ENCODE measurements around the gene ITGB7. TPM values are rescaled to one million over a fixed set of nuclear protein-coding genes. Genes with fewer than 3 reads are reported as not detected.
"Not testable (repeated sequence)": the region's sequence is repeated elsewhere in the genome, so short reads cannot be mapped to it uniquely, and the experiment has no call there.

Gene ITGB7
- total RNA-seq, 1 donor, result 49.8 TPM

GRCh38 chr12:53214687-53215455 lies 7.8 kb upstream of the ITGB7 start:
- Histone ChIP-seq H3K4me3 (ENCODE audit: low read length) (no peak overlapping the region), H3K4me1 (ENCODE audit: insufficient read depth, low read length) (peaks cover 57% of the 10 kb centered on the region), H3K9me3 (ENCODE audit: low read depth, low read length) (no peaks in the 10 kb centered on the region), H3K27me3 (ENCODE audit: insufficient read depth, low read length) (no peaks in the 10 kb centered on the region)

GRCh38 chr12:53214221-53214620 lies 7.2 kb upstream of the ITGB7 start:
- H3K27me3 ChIP-seq (ENCODE audit: insufficient read depth, low read length), result no peaks in the 10 kb centered on the region
- H3K4me1 ChIP-seq (ENCODE audit: insufficient read depth, low read length), result peaks cover 57% of the 10 kb centered on the region
- H3K9me3 ChIP-seq (ENCODE audit: low read depth, low read length), result no peaks in the 10 kb centered on the region
- H3K4me3 ChIP-seq (ENCODE audit: low read length), result no peak overlapping the region

- Histone ChIP-seq H3K9me3 (ENCODE audit: low read depth, low read length) (no peaks in the 10 kb centered on the region), H3K4me3 (ENCODE audit: low read length) (no peak overlapping the region), H3K4me1 (ENCODE audit: insufficient read depth, low read length) (peaks cover 58% of the 10 kb centered on the region), H3K27me3 (ENCODE audit: insufficient read depth, low read length) (no peaks in the 10 kb centered on the region)
Observed at GRCh38 chr12:53213348-53213747, 6.3 kb upstream of the ITGB7 start.

GRCh38 chr12:53212931-53213330 lies 5.9 kb upstream of the ITGB7 start:
- Histone ChIP-seq H3K9me3 (ENCODE audit: low read depth, low read length) (no peaks in the 10 kb centered on the region), H3K4me1 (ENCODE audit: insufficient read depth, low read length) (peaks cover 58% of the 10 kb centered on the region), H3K27me3 (ENCODE audit: insufficient read depth, low read length) (no peaks in the 10 kb centered on the region), H3K4me3 (ENCODE audit: low read length) (no peak overlapping the region)

- no peaks in the 10 kb centered on the region for H3K9me3 ChIP-seq (ENCODE audit: low read depth, low read length)
- H3K4me3 ChIP-seq (ENCODE audit: low read length), result no peak overlapping the region
- no peaks in the 10 kb centered on the region for H3K27me3 ChIP-seq (ENCODE audit: insufficient read depth, low read length)
- peaks cover 58% of the 10 kb centered on the region for H3K4me1 ChIP-seq (ENCODE audit: insufficient read depth, low read length)
Observed at GRCh38 chr12:53211476-53212381, 4.7 kb upstream of the ITGB7 start.

- Histone ChIP-seq H3K4me3 (ENCODE audit: low read length) (no peak overlapping the region), H3K9me3 (ENCODE audit: low read depth, low read length) (no peaks in the 10 kb centered on the region), H3K4me1 (ENCODE audit: insufficient read depth, low read length) (peaks cover 58% of the 10 kb centered on the region), H3K27me3 (ENCODE audit: insufficient read depth, low read length) (no peaks in the 10 kb centered on the region)
Observed at GRCh38 chr12:53210843-53211242, 3.8 kb upstream of the ITGB7 start.

GRCh38 chr12:53208877-53209463 lies 1.9 kb upstream of the ITGB7 start:
- H3K4me1 ChIP-seq (ENCODE audit: insufficient read depth, low read length), result peaks cover 73% of the 10 kb centered on the region
- no peaks in the 10 kb centered on the region for H3K9me3 ChIP-seq (ENCODE audit: low read depth, low read length)
- H3K4me3 ChIP-seq (ENCODE audit: low read length), result peak overlapping the region; percentile 42
- no peaks in the 10 kb centered on the region for H3K27me3 ChIP-seq (ENCODE audit: insufficient read depth, low read length)

GRCh38 chr12:53208435-53208834 lies 1.4 kb upstream of the ITGB7 start:
- H3K4me3 ChIP-seq (ENCODE audit: low read length), result no peak overlapping the region
- peaks cover 75% of the 10 kb centered on the region for H3K4me1 ChIP-seq (ENCODE audit: insufficient read depth, low read length)
- no peaks in the 10 kb centered on the region for H3K27me3 ChIP-seq (ENCODE audit: insufficient read depth, low read length)

GRCh38 chr12:53205747-53206419 lies 1.2 kb downstream of the ITGB7 start:
- Histone ChIP-seq H3K4me3 (ENCODE audit: low read length) (peak overlapping the region; percentile 54), H3K27me3 (ENCODE audit: insufficient read depth, low read length) (no peaks in the 10 kb centered on the region), H3K9me3 (ENCODE audit: low read depth, low read length) (no peaks in the 10 kb centered on the region), H3K4me1 (ENCODE audit: insufficient read depth, low read length) (peaks cover 93% of the 10 kb centered on the region)

More at GRCh38 chr12:53208435-53208834, 1.4 kb upstream of the ITGB7 start:
- H3K9me3 ChIP-seq (ENCODE audit: low read depth, low read length), result no peaks in the 10 kb centered on the region

- no peaks in the 10 kb centered on the region for H3K27me3 ChIP-seq (ENCODE audit: insufficient read depth, low read length)
- no peak overlapping the region for H3K4me3 ChIP-seq (ENCODE audit: low read length)
- H3K4me1 ChIP-seq (ENCODE audit: insufficient read depth, low read length), result peaks cover 95% of the 10 kb centered on the region
- H3K9me3 ChIP-seq (ENCODE audit: low read depth, low read length), result no peaks in the 10 kb centered on the region
Observed at GRCh38 chr12:53204351-53204750, 2.7 kb downstream of the ITGB7 start.

- not testable (repeated sequence) for H3K4me3 ChIP-seq (ENCODE audit: low read length); H3K27me3 ChIP-seq (ENCODE audit: insufficient read depth, low read length); H3K9me3 ChIP-seq (ENCODE audit: low read depth, low read length)
- H3K4me1 ChIP-seq (ENCODE audit: insufficient read depth, low read length), result peaks cover 94% of the 10 kb centered on the region
Observed at GRCh38 chr12:53202316-53202715, 4.7 kb downstream of the ITGB7 start.

- Histone ChIP-seq H3K27me3 (ENCODE audit: insufficient read depth, low read length) (no peaks in the 10 kb centered on the region), H3K4me1 (ENCODE audit: insufficient read depth, low read length) (peaks cover 91% of the 10 kb centered on the region), H3K4me3 (ENCODE audit: low read length) (no peak overlapping the region), H3K9me3 (ENCODE audit: low read depth, low read length) (no peaks in the 10 kb centered on the region)
Observed at GRCh38 chr12:53201639-53202038, 5.4 kb downstream of the ITGB7 start.

GRCh38 chr12:53201177-53201541 lies 5.9 kb downstream of the ITGB7 start:
- Histone ChIP-seq H3K4me1 (ENCODE audit: insufficient read depth, low read length) (peaks cover 86% of the 10 kb centered on the region), H3K9me3 (ENCODE audit: low read depth, low read length) (no peaks in the 10 kb centered on the region), H3K27me3 (ENCODE audit: insufficient read depth, low read length) (no peaks in the 10 kb centered on the region), H3K4me3 (ENCODE audit: low read length) (no peak overlapping the region)

GRCh38 chr12:53200458-53201176 lies 6.4 kb downstream of the ITGB7 start:
- H3K4me1 ChIP-seq (ENCODE audit: insufficient read depth, low read length), result peaks cover 81% of the 10 kb centered on the region
- no peaks in the 10 kb centered on the region for H3K9me3 ChIP-seq (ENCODE audit: low read depth, low read length)
- no peaks in the 10 kb centered on the region for H3K27me3 ChIP-seq (ENCODE audit: insufficient read depth, low read length)
- no peak overlapping the region for H3K4me3 ChIP-seq (ENCODE audit: low read length)

Data from mononuclear cell (primary cell).